ENCODE results near the gene H1-8. TPM values are rescaled to one million over a fixed set of nuclear protein-coding genes. Genes with fewer than 3 reads are reported as not detected.
"Not testable (repeated sequence)": the region's sequence is repeated elsewhere in the genome, so short reads cannot be mapped to it uniquely, and the experiment has no call there.

Gene H1-8
- total RNA-seq, 1 experiment from 2014 or later: not detected

GRCh38 chr3:129515108-129515820 is 27.7 kb upstream of the H1-8 start:
- not testable (repeated sequence) for DNase-seq (ENCODE audit: low read depth)

DNA sequence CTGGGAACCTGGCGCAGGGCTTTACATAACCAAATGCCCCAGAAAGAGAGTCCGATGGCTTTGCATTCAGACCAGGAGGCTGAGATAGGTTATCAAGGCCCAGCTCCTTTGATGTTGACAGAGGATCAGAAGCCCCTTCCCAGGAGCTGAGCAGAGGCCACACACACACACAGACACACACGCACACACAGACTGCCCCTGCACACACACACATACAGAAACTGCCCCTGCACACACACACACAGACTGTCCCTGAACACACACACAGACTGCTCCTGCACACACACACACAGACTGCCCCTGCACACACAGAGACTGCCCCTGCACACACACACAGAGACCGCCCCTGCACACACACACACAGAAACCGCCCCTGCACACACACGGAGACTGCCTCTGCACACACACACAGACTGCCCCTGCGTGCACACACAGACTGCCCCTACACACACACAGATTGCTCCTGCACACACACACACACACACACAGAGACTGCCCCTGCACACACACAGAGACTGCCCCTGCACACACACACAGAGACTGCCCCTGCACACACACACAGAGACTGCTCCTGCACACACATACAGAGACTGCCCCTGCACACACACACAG is 27.0 kb upstream of the H1-8 start:
- not testable (repeated sequence) for DNase-seq (ENCODE audit: low read depth)

GRCh38 chr3:129517516-129517915 is 25.5 kb upstream of the H1-8 start:
- no peak for DNase-seq (ENCODE audit: low read depth)

DNA sequence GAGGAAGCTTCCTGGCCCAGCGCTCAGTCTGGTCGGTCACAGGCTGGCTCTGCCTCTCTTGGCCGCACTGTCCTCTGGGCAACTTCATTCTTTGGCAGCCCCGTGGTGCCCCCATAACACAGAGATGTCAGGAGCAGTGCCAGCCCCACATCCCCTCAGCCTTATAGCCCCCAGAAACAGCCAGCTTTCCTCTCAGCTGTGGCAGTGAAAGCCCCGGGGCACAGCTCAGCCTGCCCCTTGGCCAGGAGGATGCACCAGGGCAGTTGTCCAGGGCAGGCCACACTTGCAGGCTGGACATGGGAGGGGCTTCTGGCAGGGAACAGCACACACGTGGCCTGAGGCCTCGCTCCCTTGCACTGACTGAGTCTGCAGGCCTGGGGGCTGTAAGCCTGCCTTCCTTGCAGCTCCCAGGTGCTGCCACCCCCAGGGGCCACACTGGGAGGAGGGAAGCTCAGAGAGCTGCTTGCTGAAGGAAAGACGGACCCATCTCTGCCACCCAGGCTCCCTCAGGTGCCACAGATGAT is 24.9 kb upstream of the H1-8 start:
- DNase-seq (ENCODE audit: low read depth): no peak

GRCh38 chr3:129518581-129518980 is 24.4 kb upstream of the H1-8 start:
- DNase-seq (ENCODE audit: low read depth): no peak

DNA sequence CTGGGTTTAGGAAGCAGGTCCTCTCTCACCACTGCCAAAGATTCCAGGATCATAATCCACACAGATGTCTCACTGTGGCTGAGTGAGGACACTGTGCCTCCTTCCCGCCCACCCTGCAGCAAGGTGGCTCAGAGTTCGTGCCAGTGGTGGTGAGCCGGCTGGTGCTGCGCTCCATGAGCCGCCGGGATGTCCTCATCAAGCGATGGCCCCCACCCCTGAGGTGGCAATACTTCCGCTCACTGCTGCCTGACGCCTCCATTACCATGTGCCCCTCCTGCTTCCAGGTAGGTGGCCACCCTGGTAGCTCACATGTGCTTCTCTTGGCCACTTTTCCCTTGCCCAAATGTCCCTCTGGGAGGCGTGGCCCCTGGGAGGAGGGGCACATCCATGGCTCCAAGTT is 23.5 kb upstream of the H1-8 start:
- no peak for DNase-seq (ENCODE audit: low read depth)

- no peak for DNase-seq (ENCODE audit: low read depth)
These were observed 22.9 kb upstream of the H1-8 start for GRCh38 chr3:129519896-129520715.

DNA sequence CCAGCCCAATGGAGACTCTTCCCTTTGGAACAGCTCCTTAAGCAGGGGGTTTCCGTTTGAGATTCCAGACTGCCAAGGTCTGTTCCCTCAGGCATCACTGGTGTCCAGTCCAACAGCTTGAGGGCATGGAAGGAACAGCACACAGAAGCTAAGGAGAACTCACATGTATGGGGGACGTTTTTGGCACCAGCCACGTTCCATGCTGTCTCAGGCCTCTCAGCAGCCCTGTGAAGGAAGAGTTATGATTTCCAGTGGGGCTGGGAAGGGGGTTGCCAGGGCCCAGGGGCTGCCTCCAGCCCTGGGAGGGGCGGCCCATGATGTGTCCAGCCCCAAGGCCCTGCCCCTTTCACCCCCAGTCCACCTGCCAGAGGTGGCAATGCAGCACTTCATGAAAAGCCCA is 22.0 kb upstream of the H1-8 start:
- DNase-seq (ENCODE audit: low read depth): no peak

GRCh38 chr3:129521611-129522010 is 21.4 kb upstream of the H1-8 start:
- no peak for DNase-seq (ENCODE audit: low read depth)

DNA sequence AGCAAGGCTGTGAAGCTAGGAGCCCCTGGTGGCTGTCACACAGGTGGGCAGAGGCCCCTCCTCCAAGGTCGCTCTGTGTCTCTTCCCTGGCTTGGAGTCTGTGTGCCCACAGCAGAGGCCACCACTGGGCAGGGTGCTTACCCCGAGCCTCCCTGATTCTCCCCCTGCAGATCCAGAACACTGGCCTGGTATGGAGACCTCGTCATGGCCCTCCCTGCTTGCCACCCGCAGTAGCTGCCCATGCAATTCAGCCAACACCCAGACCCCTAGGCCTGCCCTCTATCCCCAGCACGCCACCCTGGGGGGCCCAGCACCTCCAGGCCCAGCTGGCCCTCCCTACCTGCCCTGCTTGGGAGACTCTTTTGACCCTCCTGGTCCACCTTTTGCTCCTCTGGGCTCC is 20.0 kb upstream of the H1-8 start:
- no peak for DNase-seq (ENCODE audit: low read depth)

DNA sequence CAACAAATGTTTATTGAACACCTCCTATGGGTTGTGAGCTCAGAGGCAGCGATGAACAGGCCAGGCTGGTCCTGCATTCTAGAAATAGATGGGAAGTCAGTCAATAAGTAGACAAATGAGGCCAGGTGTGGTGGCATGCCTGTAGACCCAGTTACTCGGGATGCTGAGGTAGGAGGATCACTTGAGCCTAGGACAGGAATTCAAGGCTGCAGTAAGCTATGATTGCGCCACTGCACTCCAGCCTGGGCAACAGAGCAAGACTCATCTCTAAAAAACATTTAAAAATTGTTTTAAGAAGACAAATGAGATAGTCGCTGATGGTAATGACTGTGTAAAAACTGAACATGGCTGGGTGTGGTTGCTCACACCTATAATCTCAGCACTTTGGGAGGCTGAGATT is 18.9 kb upstream of the H1-8 start:
- no peak for DNase-seq (ENCODE audit: low read depth)

GRCh38 chr3:129525341-129525968 is 17.5 kb upstream of the H1-8 start:
- peak; percentile 40 for DNase-seq (ENCODE audit: low read depth)

GRCh38 chr3:129526121-129526900 is 16.7 kb upstream of the H1-8 start:
- no peak for DNase-seq (ENCODE audit: low read depth)

- no peak for DNase-seq (ENCODE audit: low read depth)
These were observed 15.7 kb upstream of the H1-8 start for GRCh38 chr3:129527262-129527661.

GRCh38 chr3:129528589-129529100 is 14.3 kb upstream of the H1-8 start, which contains the start of gene RHO:
Gene RHO, plus strand, starts transcription at chr3:129528639. Its CDS starts 95 bp downstream, at chr3:129528734.
- no peak for DNase-seq (ENCODE audit: low read depth)

GRCh38 chr3:129529436-129530210 is 13.4 kb upstream of the H1-8 start:
- no peak for DNase-seq (ENCODE audit: low read depth)

DNA sequence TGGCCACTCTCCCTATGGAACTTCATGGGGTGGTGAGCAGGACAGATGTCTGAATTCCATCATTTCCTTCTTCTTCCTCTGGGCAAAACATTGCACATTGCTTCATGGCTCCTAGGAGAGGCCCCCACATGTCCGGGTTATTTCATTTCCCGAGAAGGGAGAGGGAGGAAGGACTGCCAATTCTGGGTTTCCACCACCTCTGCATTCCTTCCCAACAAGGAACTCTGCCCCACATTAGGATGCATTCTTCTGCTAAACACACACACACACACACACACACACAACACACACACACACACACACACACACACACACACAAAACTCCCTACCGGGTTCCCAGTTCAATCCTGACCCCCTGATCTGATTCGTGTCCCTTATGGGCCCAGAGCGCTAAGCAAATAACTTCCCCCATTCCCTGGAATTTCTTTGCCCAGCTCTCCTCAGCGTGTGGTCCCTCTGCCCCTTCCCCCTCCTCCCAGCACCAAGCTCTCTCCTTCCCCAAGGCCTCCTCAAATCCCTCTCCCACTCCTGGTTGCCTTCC is 12.7 kb upstream of the H1-8 start:
- DNase-seq (ENCODE audit: low read depth): no peak

DNA sequence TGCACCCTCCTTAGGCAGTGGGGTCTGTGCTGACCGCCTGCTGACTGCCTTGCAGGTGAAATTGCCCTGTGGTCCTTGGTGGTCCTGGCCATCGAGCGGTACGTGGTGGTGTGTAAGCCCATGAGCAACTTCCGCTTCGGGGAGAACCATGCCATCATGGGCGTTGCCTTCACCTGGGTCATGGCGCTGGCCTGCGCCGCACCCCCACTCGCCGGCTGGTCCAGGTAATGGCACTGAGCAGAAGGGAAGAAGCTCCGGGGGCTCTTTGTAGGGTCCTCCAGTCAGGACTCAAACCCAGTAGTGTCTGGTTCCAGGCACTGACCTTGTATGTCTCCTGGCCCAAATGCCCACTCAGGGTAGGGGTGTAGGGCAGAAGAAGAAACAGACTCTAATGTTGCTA is 12.2 kb upstream of the H1-8 start:
- no peak for DNase-seq (ENCODE audit: low read depth)

- DNase-seq (ENCODE audit: low read depth): no peak
These were observed 11.3 kb upstream of the H1-8 start for GRCh38 chr3:129531699-129532098.

DNA sequence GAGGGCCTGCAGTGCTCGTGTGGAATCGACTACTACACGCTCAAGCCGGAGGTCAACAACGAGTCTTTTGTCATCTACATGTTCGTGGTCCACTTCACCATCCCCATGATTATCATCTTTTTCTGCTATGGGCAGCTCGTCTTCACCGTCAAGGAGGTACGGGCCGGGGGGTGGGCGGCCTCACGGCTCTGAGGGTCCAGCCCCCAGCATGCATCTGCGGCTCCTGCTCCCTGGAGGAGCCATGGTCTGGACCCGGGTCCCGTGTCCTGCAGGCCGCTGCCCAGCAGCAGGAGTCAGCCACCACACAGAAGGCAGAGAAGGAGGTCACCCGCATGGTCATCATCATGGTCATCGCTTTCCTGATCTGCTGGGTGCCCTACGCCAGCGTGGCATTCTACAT is 10.7 kb upstream of the H1-8 start:
- no peak for DNase-seq (ENCODE audit: low read depth)
